Activated CD8-positive, alpha-beta memory T cell treated with anti-CD3 and anti-CD28 coated beads, Interleukin-2, amount 50 U/mL, for 4 hours (primary cell): ENCODE data around the gene MOGAT2.
"Not testable (repeated sequence)": the region's sequence is repeated elsewhere in the genome, so short reads cannot be mapped to it uniquely, and the experiment has no call there.

Experiments used
- DNase-seq: peaks from one replicate; pipeline ENCODE4 v3.0.0-alpha.2; 2020

MOGAT2 gene

DNA sequence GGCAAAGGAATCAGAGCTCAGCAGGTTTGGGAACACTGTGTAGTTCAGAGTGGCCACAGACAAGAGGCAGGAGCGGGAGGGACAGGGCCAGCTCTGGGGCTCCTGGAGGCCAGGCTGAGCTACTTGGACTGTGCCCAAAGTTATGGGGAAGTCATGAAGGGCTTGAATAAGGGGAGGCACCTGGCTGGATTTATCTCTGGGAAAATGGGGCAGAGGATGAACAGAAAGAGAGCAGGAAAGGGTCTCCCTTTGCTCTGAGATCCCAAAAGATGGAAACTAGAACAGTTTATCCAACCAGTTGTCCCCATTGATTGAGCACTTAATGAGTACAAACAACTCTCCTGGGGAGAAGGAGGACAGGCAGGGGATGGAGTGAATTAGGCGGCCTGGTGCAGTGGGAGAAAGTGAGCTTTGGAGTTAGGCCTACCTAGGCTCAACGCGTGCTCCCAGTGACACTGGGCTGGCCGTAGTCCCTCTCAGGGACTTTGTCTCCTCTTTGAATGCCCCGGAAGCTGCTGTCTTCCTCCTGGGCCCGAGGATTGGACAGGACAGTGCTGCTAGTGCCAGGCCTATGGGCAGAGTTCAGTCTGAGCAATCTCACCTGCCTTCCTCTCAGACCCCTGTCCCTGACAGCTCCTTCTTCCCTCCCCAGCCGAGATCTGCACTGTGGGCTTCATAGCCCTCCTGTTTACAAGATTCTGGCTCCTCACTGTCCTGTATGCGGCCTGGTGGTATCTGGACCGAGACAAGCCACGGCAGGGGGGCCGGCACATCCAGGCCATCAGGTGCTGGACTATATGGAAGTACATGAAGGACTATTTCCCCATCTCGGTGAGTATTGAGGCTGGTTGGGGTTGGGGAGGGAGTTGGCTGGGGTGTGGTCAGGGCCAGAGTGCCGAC is 2.0 kb downstream of the MOGAT2 start:
- DNase-seq, result no peak

GRCh38 chr11:75720639-75721038 is 3.0 kb downstream of the MOGAT2 start:
- DNase-seq, result no peak

DNA sequence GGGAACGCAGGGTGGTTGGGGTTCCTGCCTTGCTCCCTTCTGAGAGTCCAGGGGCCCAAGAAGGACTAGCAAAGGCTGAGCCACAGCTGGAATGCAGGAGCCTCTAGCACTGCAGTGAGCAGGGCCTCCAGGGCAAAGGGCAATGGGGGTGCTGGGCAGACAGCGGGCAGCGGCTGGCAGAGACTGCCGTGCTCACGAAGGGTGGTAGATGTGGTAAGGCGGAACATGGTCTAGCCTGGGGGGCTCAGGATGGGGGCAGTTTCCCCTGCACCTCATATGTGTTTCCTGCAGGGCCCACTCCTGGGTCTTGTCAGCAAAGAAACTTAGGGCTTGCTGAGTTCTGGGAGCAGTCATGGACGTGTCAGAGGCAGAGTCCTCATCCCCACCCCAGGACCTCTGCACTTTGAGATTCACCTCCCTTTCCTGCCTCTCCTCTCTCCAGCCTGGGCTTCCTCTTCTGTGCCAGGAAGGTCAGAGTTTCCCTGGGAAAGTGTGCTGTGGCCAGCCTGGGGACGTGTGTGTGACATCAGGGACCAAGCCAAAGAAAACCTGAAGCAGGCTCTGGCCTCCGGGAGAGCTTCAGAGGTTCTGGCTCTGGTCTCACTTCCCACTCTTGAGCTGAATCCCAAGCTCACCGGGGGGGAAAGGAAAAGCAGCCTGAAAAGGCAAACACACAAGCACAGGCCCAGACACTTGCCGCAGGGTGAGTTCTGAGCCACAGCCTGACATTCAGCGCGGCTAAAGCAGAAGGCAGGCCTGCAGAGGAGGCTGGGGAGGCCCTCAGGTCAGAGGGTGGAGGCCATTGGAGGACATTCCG is 4.4 kb downstream of the MOGAT2 start:
- no peak for DNase-seq

GRCh38 chr11:75722669-75723042 is 5.0 kb downstream of the MOGAT2 start:
- no peak for DNase-seq

GRCh38 chr11:75725547-75726320 is 8.1 kb downstream of the MOGAT2 start:
- no peak for DNase-seq

DNA sequence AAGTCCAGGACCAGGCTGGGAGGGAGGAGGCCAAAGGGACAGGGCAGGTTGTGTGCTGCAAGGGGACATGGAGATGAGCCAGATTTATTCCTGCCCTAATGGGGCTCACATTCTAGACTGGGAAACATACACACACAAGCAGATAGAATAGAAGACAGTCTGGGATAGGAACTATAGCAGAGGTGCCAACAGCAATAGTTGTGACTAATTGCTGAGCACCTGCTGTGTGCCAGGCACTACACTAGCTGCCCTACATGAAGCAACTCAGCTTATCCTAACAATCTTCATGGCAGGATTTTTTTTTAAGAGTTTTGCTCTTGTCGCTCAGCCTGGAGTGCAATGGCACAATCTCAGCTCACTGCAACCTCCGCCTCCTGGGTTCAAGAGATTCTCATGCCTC is 11.4 kb downstream of the MOGAT2 start:
- no peak for DNase-seq

DNA sequence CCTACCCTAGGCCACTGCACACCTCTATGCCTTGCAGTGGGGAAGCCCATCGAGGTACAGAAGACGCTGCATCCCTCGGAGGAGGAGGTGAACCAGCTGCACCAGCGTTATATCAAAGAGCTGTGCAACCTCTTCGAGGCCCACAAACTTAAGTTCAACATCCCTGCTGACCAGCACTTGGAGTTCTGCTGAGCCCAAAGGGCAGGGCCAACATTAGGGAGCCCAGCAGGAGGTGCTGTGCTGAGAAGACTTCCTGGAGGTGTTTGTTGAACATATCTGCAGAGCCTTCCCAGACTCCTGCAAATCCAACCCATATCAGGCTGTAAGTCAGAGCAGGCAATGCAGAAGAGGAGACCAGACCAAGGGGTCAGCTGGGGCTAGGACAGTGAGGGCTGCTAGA is 13.5 kb downstream of the MOGAT2 start:
- no peak for DNase-seq

DNA sequence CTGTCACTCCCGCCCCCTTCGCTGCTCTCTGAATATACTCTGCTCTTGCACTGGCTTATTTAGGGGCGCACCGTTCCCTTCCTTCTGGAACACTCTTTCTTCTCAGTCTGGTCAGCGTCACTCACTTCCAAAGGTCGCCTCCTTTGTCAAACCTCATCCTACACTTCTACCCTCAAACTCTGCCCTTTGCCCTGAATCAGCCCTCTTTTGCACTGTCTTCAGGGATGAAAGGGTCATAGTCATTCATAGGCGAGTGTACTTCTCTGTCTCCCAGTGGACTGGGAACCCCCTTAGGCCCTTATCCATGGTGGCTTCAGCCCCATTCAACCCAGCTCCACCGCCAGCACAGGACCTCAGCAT is 15.4 kb downstream of the MOGAT2 start:
- DNase-seq, result no peak

GRCh38 chr11:75733431-75734107 is 15.9 kb downstream of the MOGAT2 start:
- DNase-seq, result no peak

- DNase-seq, result no peak
Measured at GRCh38 chr11:75734491-75735180, 17.0 kb downstream of the MOGAT2 start.

DNA sequence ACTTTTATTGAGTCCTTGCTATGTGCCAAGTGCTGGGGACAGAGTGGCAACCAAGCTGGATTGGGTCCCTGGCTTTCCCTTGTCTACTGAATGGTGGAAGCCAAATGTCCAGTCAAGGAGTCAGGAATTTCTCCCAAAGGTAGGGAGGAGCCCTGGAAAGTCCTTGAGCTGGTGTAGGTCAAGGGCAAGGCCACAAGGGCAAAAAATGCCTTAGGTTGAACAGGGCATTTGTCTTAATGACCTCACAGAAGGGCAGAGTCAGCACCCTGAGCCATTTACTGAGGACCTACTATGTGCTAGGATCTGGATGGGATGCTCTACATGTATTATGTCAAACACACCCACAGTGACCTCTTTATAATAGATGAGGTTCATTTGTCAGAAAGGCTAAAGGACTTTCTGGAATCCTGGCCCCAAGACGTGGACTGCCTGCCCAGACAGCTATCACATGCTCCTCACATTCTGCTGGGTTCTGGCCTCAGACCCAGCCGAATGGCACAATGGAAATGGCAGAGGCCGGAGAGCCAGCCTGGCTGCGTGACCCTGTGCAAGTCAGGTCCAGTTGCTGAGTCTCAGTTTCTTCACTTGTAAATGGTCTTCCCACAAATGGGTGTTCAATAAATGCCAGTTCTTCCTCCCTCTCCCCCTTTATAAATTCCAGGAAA is 17.7 kb downstream of the MOGAT2 start:
- DNase-seq, result no peak

DNA sequence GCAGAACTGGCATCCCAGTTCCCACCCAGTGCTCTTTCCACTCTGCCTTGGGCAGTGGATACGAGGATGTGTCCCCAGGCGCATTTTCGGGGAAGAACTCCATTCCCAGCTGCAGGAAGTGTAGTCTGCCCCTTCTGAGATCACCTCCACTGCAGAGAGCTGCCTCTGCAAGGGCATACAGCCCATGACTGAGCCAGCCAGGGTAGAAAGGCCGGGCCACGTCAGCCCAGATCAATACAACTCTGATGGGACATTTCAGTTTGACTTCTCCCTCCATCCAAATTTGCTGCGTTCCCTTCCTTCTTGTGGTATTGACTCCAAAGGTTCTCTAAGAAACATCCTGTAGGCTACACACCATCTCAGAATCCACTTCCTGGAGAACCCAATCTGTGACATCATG is 19.7 kb downstream of the MOGAT2 start:
- DNase-seq, result no peak

DNA sequence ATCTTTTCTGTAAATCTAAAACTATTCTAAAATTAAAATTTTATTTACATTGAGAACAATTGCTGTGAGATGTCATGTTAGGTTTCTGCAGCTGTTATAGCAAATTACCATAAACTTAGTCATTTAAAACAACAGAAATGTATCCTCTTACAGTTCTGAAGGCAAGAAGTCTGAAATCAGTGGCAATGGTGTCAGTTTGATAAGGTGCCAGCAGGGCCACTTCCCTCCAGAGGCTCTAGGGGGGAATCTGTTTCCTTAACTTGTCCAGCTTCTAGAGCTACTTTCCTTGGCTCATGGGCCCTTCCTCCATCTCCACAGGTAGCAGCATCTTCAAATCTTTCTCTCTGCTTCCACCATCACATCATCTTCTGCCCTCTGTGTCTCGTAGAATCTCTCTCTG is 23.0 kb downstream of the MOGAT2 start:
- no peak for DNase-seq

GRCh38 chr11:75743159-75743558 is 25.5 kb downstream of the MOGAT2 start:
- not testable (repeated sequence) for DNase-seq

- no peak for DNase-seq
Measured at GRCh38 chr11:75743711-75744563, 26.3 kb downstream of the MOGAT2 start.

DNA sequence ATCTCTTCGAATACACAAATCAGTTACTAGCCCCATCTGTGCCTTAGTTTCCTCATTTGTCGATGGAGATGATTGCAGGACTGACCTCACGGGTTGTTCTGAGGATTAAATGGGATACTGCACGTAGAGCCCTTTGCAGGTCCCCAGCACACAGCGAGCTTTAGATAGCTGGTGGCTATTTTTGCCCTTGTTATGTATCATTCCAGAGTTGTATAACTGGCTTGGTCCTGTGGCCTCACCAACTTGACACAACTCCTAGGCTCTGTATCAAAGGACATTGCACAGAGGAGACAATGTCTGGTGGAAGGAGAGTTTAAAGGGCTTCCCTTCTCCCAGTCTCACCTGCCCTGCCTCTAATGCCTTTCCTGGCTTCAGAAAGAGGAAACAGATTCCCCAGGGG is 28.2 kb downstream of the MOGAT2 start:
- DNase-seq, result no peak

DNA sequence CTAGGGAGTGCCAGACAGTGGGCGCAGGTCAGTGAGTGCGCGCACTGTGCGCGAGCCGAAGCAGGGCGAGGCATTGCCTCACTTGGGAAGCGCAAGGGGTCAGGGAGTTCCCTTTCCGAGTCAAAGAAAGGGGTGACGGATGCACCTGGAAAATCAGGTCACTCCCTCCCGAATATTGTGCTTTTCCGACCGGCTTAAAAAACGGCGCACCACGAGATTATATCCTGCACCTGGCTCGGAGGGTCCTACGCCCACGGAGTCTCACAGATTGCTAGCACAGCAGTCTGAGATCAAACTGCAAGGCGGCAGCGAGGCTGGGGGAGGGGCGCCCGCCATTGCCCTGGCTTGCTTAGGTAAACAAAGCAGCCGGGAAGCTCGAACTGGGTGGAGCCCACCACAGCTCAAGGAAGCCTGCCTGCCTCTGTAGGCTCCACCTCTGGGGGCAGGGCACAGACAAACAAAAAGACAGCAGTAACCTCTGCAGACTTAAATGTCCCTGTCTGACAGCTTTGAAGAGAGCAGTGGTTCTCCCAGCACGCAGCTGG is 31.2 kb downstream of the MOGAT2 start:
- not testable (repeated sequence) for DNase-seq

DNA sequence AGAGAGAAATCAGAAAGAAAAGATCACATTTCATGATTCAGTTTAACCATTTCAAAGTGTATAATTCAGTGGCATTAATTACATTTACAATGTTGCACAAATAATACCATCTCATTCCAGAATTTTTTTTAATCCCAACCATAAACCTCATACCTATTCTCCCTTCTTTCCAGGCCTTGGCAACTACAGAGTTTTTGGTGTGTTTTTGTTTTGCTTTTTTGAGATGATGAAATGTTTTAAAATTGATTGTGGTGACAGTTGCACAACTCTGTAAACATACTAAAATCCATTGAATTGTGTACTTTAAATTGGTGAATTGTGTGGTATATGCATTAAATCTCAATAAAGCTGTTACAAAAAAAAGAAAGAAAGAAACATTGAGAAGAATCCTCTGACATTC is 37.3 kb downstream of the MOGAT2 start:
- DNase-seq, result not testable (repeated sequence)

GRCh38 chr11:75757651-75758050 is 40.0 kb downstream of the MOGAT2 start:
- no peak for DNase-seq

- DNase-seq, result no peak
Measured at GRCh38 chr11:75759832-75760231, 42.2 kb downstream of the MOGAT2 start.
